C4-2B (cell line): ENCODE results near the gene NF1.

Experiments
- ZFX ChIP-seq: fragments of 450-650 bp; IDR thresholded peaks from 2 replicates; pipeline ENCODE4 v1.6.1; 2017
- TF ChIP-seq, protein P1 (sequence below): fragments of 450-650 bp; conservative IDR thresholded peaks from 2 replicates; pipeline ENCODE4 v1.5.1; 2017; ENCODE audit warnings: mild to moderate bottlenecking

DNA sequence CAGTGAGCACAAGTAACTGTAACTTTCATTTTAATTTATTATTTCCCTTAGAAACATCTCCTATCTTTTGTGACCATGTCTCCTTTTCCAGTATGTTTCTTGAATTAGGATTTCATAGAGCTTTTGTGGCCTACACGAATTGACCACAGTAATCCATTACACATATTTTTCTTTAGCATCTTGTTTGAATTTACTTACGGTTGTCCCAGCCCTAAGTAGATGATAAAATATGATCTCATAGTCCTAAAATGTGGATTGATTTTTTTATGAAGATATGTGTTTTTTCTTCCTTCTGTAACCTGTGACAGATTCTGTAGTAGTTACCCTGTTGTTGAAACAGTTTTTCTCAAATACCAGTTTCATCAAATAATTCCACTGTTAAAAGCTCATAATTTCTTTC is 61.5 kb downstream of the NF1 start:
- TF ChIP-seq, protein P1, sequence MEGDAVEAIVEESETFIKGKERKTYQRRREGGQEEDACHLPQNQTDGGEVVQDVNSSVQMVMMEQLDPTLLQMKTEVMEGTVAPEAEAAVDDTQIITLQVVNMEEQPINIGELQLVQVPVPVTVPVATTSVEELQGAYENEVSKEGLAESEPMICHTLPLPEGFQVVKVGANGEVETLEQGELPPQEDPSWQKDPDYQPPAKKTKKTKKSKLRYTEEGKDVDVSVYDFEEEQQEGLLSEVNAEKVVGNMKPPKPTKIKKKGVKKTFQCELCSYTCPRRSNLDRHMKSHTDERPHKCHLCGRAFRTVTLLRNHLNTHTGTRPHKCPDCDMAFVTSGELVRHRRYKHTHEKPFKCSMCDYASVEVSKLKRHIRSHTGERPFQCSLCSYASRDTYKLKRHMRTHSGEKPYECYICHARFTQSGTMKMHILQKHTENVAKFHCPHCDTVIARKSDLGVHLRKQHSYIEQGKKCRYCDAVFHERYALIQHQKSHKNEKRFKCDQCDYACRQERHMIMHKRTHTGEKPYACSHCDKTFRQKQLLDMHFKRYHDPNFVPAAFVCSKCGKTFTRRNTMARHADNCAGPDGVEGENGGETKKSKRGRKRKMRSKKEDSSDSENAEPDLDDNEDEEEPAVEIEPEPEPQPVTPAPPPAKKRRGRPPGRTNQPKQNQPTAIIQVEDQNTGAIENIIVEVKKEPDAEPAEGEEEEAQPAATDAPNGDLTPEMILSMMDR = no peak
- TF ChIP-seq ZFX = no peak
